PFSK-1 (cell line): ENCODE data around the gene PURB.

Experiments
- FOXP2 ChIP-seq: optimal IDR thresholded peaks from 2 replicates; pipeline ENCODE3; 2011; ENCODE audit warnings: borderline replicate concordance, control low read depth, inconsistent platforms; ENCODE audit not compliant: insufficient read depth; ENCODE audit errors: extremely low read length, extremely low read depth
- POLR2AphosphoS5 ChIP-seq: IDR thresholded peaks from 2 replicates; pipeline ENCODE4 v1.6.1; 2012; ENCODE audit warnings: low read depth, mild to moderate bottlenecking, control low read depth, low read length, moderate library complexity
- SIN3A ChIP-seq: IDR thresholded peaks from 2 replicates; pipeline ENCODE4 v1.6.1; 2012; ENCODE audit warnings: mild to moderate bottlenecking, low read length, moderate library complexity, borderline replicate concordance; ENCODE audit not compliant: insufficient read depth
- TAF1 ChIP-seq: IDR thresholded peaks from 2 replicates; pipeline ENCODE4 v1.6.1; 2012; ENCODE audit warnings: low read length, control low read depth, borderline replicate concordance; ENCODE audit not compliant: insufficient read depth
- TF ChIP-seq, protein P1 (sequence below), 2 experiments: IDR thresholded peaks; 2 replicates each; pipeline versions ENCODE4 v1.6.1 to v1.8.0; 2011 to 2012; ENCODE audit warnings: low read depth in 2 of 2, low read length in 2 of 2, control low read depth in 1 of 2, inconsistent platforms in 1 of 2, mild to moderate bottlenecking in 1 of 2, moderate library complexity in 1 of 2; ENCODE audit not compliant: insufficient read depth in 1 of 2

PURB gene

DNA sequence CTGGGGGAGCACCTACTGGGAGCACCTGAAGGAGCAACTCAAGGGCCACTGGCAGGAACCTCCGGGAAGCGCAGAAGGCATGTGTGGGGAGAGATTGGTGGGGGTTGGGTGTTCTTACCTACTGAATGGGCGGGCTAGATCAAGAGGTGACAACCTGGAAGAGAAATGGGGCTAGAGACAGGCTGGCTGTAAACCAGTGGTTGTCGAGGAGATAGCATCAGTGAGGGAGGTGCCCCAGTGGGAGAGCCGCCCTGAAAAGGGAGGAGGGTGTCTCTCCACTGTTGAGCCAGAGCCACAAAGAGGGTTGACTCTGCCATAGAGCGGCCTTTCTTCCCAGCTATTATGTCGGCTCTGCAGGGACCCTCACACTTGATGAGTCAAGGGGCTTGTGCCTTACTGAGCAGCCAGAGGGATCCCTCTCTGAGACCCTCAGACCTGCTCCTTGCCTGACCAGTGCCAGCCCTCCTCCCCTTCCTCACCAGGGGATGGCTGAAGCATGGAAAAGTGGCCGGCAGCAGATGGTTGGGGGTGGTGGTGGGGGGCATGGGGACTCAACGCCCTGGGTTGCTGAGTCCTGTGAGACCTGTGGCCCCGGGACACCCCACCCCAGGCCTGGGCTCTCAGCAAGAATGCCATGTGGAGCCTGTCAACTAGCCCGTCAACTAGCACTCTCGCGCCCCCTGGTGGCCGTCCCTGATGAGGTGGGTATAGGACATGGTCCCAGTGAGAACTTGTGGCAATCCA, 36.4 kb upstream of the PURB start:
- TF ChIP-seq POLR2AphosphoS5 (no peak), FOXP2 (no peak), TAF1 (no peak), SIN3A (no peak)
- TF ChIP-seq, protein P1, sequence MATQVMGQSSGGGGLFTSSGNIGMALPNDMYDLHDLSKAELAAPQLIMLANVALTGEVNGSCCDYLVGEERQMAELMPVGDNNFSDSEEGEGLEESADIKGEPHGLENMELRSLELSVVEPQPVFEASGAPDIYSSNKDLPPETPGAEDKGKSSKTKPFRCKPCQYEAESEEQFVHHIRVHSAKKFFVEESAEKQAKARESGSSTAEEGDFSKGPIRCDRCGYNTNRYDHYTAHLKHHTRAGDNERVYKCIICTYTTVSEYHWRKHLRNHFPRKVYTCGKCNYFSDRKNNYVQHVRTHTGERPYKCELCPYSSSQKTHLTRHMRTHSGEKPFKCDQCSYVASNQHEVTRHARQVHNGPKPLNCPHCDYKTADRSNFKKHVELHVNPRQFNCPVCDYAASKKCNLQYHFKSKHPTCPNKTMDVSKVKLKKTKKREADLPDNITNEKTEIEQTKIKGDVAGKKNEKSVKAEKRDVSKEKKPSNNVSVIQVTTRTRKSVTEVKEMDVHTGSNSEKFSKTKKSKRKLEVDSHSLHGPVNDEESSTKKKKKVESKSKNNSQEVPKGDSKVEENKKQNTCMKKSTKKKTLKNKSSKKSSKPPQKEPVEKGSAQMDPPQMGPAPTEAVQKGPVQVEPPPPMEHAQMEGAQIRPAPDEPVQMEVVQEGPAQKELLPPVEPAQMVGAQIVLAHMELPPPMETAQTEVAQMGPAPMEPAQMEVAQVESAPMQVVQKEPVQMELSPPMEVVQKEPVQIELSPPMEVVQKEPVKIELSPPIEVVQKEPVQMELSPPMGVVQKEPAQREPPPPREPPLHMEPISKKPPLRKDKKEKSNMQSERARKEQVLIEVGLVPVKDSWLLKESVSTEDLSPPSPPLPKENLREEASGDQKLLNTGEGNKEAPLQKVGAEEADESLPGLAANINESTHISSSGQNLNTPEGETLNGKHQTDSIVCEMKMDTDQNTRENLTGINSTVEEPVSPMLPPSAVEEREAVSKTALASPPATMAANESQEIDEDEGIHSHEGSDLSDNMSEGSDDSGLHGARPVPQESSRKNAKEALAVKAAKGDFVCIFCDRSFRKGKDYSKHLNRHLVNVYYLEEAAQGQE (IDR thresholded peaks at IDR 0.05; ENCODE audit: insufficient read depth in 1 of 2, low read depth in 2 of 2, low read length in 2 of 2), result no peak

DNA sequence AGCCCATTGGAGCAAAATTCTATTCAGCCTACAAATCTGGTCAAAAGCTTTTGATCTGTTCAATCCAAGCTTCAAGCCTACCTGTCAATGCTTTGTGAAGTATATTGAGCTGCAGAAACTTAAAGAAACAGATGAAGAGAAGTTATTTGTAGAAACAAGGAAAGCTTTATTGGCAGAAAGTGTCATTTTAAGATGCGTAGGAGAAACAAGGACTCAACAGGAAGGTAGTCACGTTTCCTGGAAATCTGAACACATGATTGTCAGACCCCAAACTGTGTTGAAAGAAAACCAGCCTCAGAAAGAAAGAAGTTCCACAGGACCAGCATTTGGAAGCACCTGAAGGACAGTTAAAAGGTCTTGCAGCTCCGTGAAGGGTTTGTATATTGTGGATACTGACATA, 34.8 kb upstream of the PURB start:
- no peak for TF ChIP-seq SIN3A
- no peak for TF ChIP-seq FOXP2
- no peak for TF ChIP-seq TAF1
- TF ChIP-seq POLR2AphosphoS5, result no peak
- TF ChIP-seq, protein P1 (IDR thresholded peaks at IDR 0.05; ENCODE audit: insufficient read depth in 1 of 2, low read depth in 2 of 2, low read length in 2 of 2), result no peak

DNA sequence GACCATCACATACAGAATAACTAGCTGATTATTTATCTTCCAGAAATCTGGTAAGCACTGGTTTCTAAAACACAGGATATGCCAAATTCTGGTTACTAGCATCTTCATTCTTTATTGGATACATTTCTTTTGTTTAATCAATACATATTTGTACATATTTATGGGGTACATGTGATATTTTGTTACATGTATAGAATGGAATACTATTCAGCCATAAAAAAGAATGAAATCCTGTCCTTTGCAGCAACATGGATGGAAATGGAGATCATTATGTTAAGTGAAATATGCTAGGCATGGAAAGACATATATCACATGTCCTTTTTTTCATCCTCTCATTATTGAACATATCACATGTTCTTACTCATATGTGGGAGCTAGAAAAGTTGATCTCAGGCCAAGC, 32.7 kb upstream of the PURB start:
- no peak for TF ChIP-seq FOXP2
- TF ChIP-seq SIN3A, result no peak
- TF ChIP-seq POLR2AphosphoS5, result no peak
- TF ChIP-seq, protein P1 (IDR thresholded peaks at IDR 0.05; ENCODE audit: insufficient read depth in 1 of 2, low read depth in 2 of 2, low read length in 2 of 2), result no peak
- TF ChIP-seq TAF1, result no peak

DNA sequence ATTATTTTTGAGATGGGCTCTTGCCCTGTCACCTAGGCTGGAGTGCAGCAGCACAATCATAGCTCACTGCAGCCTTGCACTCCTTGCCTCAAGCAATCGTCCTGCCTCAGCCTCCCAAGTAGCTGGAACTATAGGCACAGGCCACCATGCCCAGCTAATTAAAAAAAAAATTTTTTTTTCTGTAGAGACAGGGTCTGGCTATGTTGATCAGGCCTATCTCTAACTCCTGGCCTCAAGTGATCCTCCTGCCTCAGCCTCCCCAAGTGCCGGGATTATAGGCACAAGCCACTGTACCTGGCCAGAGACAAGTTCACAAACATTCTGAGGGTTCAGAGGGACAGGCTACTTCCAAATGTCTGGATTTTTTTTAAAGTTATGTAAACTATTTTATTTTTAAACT, 32.1 kb upstream of the PURB start:
- TF ChIP-seq TAF1 (no peak), POLR2AphosphoS5 (no peak), FOXP2 (no peak), SIN3A (no peak)
- TF ChIP-seq, protein P1 (IDR thresholded peaks at IDR 0.05; ENCODE audit: insufficient read depth in 1 of 2, low read depth in 2 of 2, low read length in 2 of 2), result no peak
